Skeletal muscle tissue (tissue), 4 donors: ENCODE results near the gene MYO9A. TPM values are rescaled to one million over a fixed set of nuclear protein-coding genes. Genes with fewer than 3 reads are reported as not detected.
"Not testable (repeated sequence)": the region's sequence is repeated elsewhere in the genome, so short reads cannot be mapped to it uniquely, and the experiment has no call there.

Source experiments
- H3K27ac ChIP-seq: one replicate; pipeline ENCODE4 v1.7.0; 2013; ENCODE audit warnings: mild to moderate bottlenecking, low read depth, low read length, inconsistent platforms
- H3K27me3 ChIP-seq, 3 donors: one replicate each; pipeline ENCODE4 v1.7.0; 2013; ENCODE audit warnings: low read length in 3 of 3; ENCODE audit not compliant: control insufficient read depth in 3 of 3, insufficient read depth in 3 of 3
- H3K36me3 ChIP-seq, 3 donors: one replicate each; pipeline ENCODE4 v1.7.0; 2013; ENCODE audit warnings: low read length in 3 of 3; ENCODE audit not compliant: control insufficient read depth in 3 of 3, insufficient read depth in 3 of 3
- H3K4me1 ChIP-seq, 3 donors: one replicate each; pipeline ENCODE4 v1.7.0; 2013; ENCODE audit warnings: low read length in 3 of 3, mild to moderate bottlenecking in 3 of 3; ENCODE audit not compliant: control insufficient read depth in 3 of 3, insufficient read depth in 3 of 3
- H3K4me3 ChIP-seq, 3 donors: one replicate each; pipeline ENCODE4 v1.7.0; 2013; ENCODE audit warnings: low read length in 3 of 3
- H3K9ac ChIP-seq, 3 donors: one replicate each; pipeline ENCODE4 v1.7.0; 2013; ENCODE audit warnings: low read length in 3 of 3, mild to moderate bottlenecking in 3 of 3, moderate library complexity in 2 of 3, low read depth in 1 of 3
- H3K9me3 ChIP-seq, 3 donors: one replicate each; pipeline ENCODE4 v1.7.0; 2013; ENCODE audit warnings: low read length in 3 of 3; ENCODE audit not compliant: control insufficient read depth in 3 of 3
- total RNA-seq: library from RNA; depleted of rRNA; stranded (reverse); fragments of >200 nt; gene quantifications from one replicate; pipeline ENCODE4 v1.2.3, GENCODE V29; 2014
- donor health status: Osteomylitis.

Gene MYO9A
- total RNA-seq, 1 donor from 2014 or later, result 88.2 TPM

DNA sequence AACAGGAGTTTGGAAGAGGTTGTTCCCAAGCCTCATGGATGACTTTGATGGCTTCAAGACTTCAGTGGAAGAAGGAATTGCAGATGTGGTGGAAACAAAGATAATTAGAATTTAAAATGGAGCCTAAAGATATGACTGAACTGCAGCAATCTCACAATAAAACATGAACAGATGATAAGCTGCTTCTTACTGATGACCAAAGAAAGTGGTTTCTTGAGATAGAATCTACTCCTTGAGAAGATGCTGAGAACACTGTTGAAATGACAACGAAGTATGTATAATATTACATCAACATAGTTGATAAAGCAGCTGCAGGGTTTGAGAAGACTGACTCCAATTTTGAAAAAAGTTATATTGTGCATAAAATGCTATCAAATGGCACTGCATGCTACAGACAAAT, 21.2 kb downstream of the MYO9A start:
- Histone ChIP-seq H3K27ac (no peak overlapping the region), H3K27me3 (no peaks in the 10 kb centered on the region), H3K9ac (no peak overlapping the region), H3K36me3 (no peaks in the 10 kb centered on the region), H3K9me3 (no peaks in the 10 kb centered on the region), H3K4me3 (no peak overlapping the region), H3K4me1 (no peaks in the 10 kb centered on the region)

- H3K36me3 ChIP-seq, result no peaks in the 10 kb centered on the region
- no peak overlapping the region for H3K27ac ChIP-seq
- H3K27me3 ChIP-seq, result no peaks in the 10 kb centered on the region
- H3K9me3 ChIP-seq, result no peaks in the 10 kb centered on the region
- no peak overlapping the region for H3K4me3 ChIP-seq
- H3K4me1 ChIP-seq, result peaks cover 0 to 2% (median 0%) of the 10 kb centered on the region in 3 donors
- H3K9ac ChIP-seq, result no peak overlapping the region
Measured at GRCh38 chr15:72092691-72093090, 25.3 kb downstream of the MYO9A start.

DNA sequence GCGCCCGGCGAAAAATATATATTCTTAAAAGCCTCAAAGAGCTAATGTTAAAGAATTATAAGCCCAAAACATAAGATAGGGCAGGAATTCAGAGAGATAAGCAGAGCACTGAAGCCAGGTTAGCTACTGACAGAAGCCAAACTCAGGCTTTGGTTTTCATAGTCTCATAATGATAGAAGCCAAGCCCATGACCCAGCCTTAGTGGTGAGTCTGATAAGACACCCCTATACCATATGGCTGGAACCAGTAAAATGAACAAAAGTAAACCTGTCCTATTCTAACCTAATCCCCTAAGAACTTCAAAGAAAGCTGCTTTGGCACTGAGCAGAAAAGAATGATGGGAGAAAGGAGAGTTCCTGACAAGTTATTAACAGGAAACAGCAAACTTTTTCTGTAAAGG, 25.9 kb downstream of the MYO9A start:
- Histone ChIP-seq H3K27ac (no peak overlapping the region), H3K4me3 (no peak overlapping the region), H3K9me3 (no peaks in the 10 kb centered on the region), H3K27me3 (no peaks in the 10 kb centered on the region), H3K9ac (no peak overlapping the region), H3K36me3 (peaks cover 0 to 3% (median 0%) of the 10 kb centered on the region in 3 donors), H3K4me1 (peaks cover 0 to 6% (median 2%) of the 10 kb centered on the region in 3 donors)

- H3K4me3 ChIP-seq, result no peak overlapping the region
- H3K4me1 ChIP-seq, result peaks cover 0 to 17% (median 7%) of the 10 kb centered on the region in 3 donors
- H3K36me3 ChIP-seq, result peaks cover 0 to 3% (median 0%) of the 10 kb centered on the region in 3 donors
- no peaks in the 10 kb centered on the region for H3K9me3 ChIP-seq
- no peak overlapping the region for H3K27ac ChIP-seq
- no peaks in the 10 kb centered on the region for H3K27me3 ChIP-seq
- no peak overlapping the region for H3K9ac ChIP-seq
Measured at GRCh38 chr15:72086920-72087648, 30.9 kb downstream of the MYO9A start.

GRCh38 chr15:72086010-72086697, 31.8 kb downstream of the MYO9A start:
- Histone ChIP-seq H3K4me3 (no peak overlapping the region), H3K27me3 (no peaks in the 10 kb centered on the region), H3K9me3 (no peaks in the 10 kb centered on the region), H3K36me3 (peaks cover 0 to 3% (median 0%) of the 10 kb centered on the region in 3 donors), H3K9ac (no peak overlapping the region), H3K27ac (no peak overlapping the region), H3K4me1 (peaks cover 0 to 17% (median 8%) of the 10 kb centered on the region in 3 donors)

DNA sequence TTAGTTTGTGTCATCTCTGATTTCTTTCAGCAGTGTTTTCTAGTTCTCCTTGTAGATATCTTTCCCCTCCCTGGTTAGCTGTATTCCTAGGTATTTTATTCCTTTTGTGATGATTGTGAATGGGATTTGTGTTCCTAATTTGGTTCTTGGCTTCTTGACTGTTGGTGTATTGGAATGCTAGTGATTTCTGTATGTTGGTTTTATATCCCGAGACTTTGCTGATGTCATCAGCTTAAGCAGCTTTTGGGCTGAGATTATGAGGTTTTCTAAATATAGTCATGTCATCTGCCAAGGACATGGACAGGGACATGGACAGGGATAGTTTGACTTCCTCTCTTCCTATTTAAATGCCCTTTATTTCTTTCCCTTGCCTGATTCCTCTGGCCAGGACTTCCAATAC, 35.8 kb downstream of the MYO9A start:
- peaks cover 0 to 13% (median 7%) of the 10 kb centered on the region in 3 donors for H3K4me1 ChIP-seq
- H3K27me3 ChIP-seq, result no peaks in the 10 kb centered on the region
- H3K4me3 ChIP-seq, result no peak overlapping the region
- no peaks in the 10 kb centered on the region for H3K36me3 ChIP-seq
- H3K9ac ChIP-seq, result no peak overlapping the region
- no peaks in the 10 kb centered on the region for H3K9me3 ChIP-seq
- H3K27ac ChIP-seq, result no peak overlapping the region

DNA sequence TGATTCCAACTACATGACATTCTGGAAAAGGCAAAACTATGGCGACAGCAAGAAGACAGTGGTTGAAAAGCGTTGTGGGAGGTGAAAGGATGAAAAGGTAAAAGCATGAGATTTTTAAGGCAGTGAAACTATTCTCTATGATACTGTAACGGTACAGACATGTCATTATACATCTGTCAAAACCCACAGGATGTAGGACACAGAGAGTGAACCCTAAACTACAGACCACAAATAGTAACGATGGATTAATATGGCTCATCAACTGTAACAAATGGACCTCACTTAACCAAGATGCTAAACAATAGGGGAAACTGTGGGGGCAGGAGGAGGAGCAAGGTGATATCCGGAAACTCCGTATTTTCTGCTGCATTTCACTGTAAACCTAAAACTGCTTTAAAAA, 39.1 kb downstream of the MYO9A start:
- no peaks in the 10 kb centered on the region for H3K9me3 ChIP-seq
- H3K4me3 ChIP-seq, result no peak overlapping the region
- H3K36me3 ChIP-seq, result no peaks in the 10 kb centered on the region
- H3K27me3 ChIP-seq, result no peaks in the 10 kb centered on the region
- no peak overlapping the region for H3K9ac ChIP-seq
- peaks cover 0 to 3% (median 0%) of the 10 kb centered on the region in 3 donors for H3K4me1 ChIP-seq
- no peak overlapping the region for H3K27ac ChIP-seq

DNA sequence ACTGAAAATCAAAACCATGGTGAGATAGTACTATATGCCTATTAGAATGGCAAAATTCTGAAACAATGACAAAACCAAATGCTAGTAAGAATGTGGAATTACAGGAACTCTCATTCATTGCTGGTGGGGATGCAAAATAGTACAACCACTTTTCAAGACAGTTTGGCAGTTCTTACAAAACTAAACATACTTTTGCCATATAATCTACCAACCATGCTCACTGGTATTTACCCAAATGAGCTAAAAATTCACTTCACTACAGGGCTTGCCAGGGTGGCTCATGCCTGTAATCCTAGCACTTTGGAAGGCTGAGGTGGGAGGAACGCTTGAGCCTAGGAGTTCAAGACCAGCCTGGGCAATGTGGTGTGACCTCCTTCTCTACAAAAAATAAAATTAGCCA, 40.0 kb downstream of the MYO9A start:
- H3K4me1 ChIP-seq, result peaks cover 0 to 3% (median 0%) of the 10 kb centered on the region in 3 donors
- no peak overlapping the region for H3K4me3 ChIP-seq
- no peaks in the 10 kb centered on the region for H3K27me3 ChIP-seq
- no peaks in the 10 kb centered on the region for H3K36me3 ChIP-seq
- no peaks in the 10 kb centered on the region for H3K9me3 ChIP-seq
- no peak overlapping the region for H3K27ac ChIP-seq
- H3K9ac ChIP-seq, result no peak overlapping the region

GRCh38 chr15:72074335-72075060, 43.5 kb downstream of the MYO9A start:
- no peaks in the 10 kb centered on the region for H3K27me3 ChIP-seq
- H3K9ac ChIP-seq, result peak overlapping the region in 1 of 3 donors; percentile 21
- H3K9me3 ChIP-seq, result no peaks in the 10 kb centered on the region
- no peaks in the 10 kb centered on the region for H3K36me3 ChIP-seq
- no peak overlapping the region for H3K4me3 ChIP-seq
- H3K4me1 ChIP-seq, result no peaks in the 10 kb centered on the region
- no peak overlapping the region for H3K27ac ChIP-seq

- not testable (repeated sequence) for H3K27me3 ChIP-seq, H3K9me3 ChIP-seq, H3K36me3 ChIP-seq, H3K27ac ChIP-seq, H3K9ac ChIP-seq, H3K4me3 ChIP-seq, H3K4me1 ChIP-seq
Measured at GRCh38 chr15:72071448-72071825, 46.5 kb downstream of the MYO9A start.
